ENCODE results near the gene KRT20.

The KRT20 gene

DNA sequence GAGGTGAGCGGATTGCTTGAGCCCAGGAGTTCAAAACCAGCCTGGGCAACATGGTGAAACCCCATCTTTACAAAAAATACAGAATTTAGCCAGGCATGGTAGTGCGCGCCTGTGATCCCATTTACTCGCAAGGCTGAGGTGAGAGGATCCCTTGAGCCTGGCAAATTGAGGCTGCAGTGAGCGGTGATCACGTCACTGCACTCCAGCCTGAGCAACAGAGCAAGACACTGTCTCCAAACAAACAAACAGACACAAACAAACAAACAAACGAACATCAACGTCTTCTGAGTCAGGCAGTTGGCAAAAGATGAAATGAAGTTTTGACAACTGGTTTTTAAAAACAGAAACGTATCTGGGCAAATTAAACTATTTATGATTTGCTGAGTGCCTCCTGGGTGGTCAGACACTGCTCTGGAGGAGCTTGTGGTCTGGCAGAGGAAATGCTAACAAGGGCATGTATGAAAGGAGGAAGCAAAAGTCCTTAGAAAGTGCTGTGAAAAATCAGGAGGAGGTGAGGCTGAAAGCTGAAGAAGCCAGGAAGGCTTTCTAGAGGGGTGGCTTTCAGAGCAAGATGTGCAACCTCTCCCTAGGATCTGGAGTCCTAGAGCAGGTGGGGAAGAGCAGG lies 10.2 kb upstream of the KRT20 start:
- Histone ChIP-seq H3K4me3 (ENCODE audit: low read length, poor library complexity, severe bottlenecking) (no peak overlapping the region), H2AFZ (ENCODE audit: low read length) (peak overlapping the region; percentile 39; the same call in 1 of the 2 replicates), H3K9me2 (replicated peaks; ENCODE audit: low read depth, low read length) (no peaks in the 10 kb centered on the region), H3K4me1 (ENCODE audit: insufficient read depth, low read length, poor library complexity, severe bottlenecking) (peaks cover 6% of the 10 kb centered on the region), H3K79me2 (ENCODE audit: insufficient read depth, low read length) (no peaks in the 10 kb centered on the region), H3K9ac (ENCODE audit: low read depth, low read length, poor library complexity, severe bottlenecking) (no peak overlapping the region), H3K9me3 (ENCODE audit: insufficient read depth, low read depth, low read length) (no peaks in the 10 kb centered on the region), H4K20me1 (ENCODE audit: insufficient read depth, low read length, poor library complexity, severe bottlenecking) (no peaks in the 10 kb centered on the region), H3K4me2 (ENCODE audit: low read depth, low read length, poor library complexity, severe bottlenecking) (no peak overlapping the region), H3K27me3 (ENCODE audit: insufficient read depth, low read length, poor library complexity, severe bottlenecking) (peaks cover 16% of the 10 kb centered on the region), H3K36me3 (ENCODE audit: insufficient read depth, low read length) (no peaks in the 10 kb centered on the region), H3F3A (ENCODE audit: low read depth) (no peaks in the 10 kb centered on the region)
- TF ChIP-seq EZH2phosphoT487 (IDR thresholded peaks at IDR 0.05; ENCODE audit: borderline replicate concordance), result no peak
- TF ChIP-seq, protein P1, sequence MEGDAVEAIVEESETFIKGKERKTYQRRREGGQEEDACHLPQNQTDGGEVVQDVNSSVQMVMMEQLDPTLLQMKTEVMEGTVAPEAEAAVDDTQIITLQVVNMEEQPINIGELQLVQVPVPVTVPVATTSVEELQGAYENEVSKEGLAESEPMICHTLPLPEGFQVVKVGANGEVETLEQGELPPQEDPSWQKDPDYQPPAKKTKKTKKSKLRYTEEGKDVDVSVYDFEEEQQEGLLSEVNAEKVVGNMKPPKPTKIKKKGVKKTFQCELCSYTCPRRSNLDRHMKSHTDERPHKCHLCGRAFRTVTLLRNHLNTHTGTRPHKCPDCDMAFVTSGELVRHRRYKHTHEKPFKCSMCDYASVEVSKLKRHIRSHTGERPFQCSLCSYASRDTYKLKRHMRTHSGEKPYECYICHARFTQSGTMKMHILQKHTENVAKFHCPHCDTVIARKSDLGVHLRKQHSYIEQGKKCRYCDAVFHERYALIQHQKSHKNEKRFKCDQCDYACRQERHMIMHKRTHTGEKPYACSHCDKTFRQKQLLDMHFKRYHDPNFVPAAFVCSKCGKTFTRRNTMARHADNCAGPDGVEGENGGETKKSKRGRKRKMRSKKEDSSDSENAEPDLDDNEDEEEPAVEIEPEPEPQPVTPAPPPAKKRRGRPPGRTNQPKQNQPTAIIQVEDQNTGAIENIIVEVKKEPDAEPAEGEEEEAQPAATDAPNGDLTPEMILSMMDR (conservative IDR thresholded peaks at IDR 0.05; ENCODE audit: low read length), result no peak

DNA sequence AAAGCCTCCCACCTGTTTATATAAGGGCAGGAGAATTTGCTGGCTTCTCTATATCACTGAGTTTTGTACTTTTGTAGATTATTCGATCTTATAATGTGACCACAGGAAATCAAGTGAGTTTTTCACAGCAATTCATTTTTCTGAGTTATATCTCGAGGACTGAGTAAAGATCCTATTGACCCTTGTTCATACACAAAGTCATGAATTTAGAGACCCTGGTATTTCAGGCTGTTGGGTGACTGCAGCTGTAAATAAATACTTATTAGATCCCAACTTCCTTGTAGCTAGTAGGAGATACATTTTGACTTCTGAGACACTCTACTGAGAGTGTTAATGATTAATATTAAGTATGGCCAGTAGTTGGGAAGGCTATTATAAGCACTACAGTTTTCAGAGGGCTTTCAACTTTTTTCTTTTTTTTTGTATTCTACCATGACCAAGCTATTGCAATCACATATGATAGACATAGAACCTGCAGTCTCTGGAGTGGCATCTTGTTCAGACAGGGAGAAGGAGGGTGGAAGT lies 3.2 kb upstream of the KRT20 start:
- Histone ChIP-seq H3K36me3 (ENCODE audit: insufficient read depth, low read length) (no peaks in the 10 kb centered on the region), H3F3A (ENCODE audit: low read depth) (no peaks in the 10 kb centered on the region), H3K4me1 (ENCODE audit: insufficient read depth, low read length, poor library complexity, severe bottlenecking) (no peaks in the 10 kb centered on the region), H3K4me2 (ENCODE audit: low read depth, low read length, poor library complexity, severe bottlenecking) (no peak overlapping the region), H4K20me1 (ENCODE audit: insufficient read depth, low read length, poor library complexity, severe bottlenecking) (no peaks in the 10 kb centered on the region), H3K9me2 (replicated peaks; ENCODE audit: low read depth, low read length) (no peaks in the 10 kb centered on the region), H3K4me3 (ENCODE audit: low read length, poor library complexity, severe bottlenecking) (no peak overlapping the region), H3K79me2 (ENCODE audit: insufficient read depth, low read length) (no peaks in the 10 kb centered on the region), H2AFZ (ENCODE audit: low read length) (no peak overlapping the region), H3K9ac (ENCODE audit: low read depth, low read length, poor library complexity, severe bottlenecking) (no peak overlapping the region), H3K9me3 (ENCODE audit: insufficient read depth, low read depth, low read length) (no peaks in the 10 kb centered on the region), H3K27me3 (ENCODE audit: insufficient read depth, low read length, poor library complexity, severe bottlenecking) (peaks cover 25% of the 10 kb centered on the region)
- TF ChIP-seq, protein P1 (conservative IDR thresholded peaks at IDR 0.05; ENCODE audit: low read length), result no peak
- no peak for TF ChIP-seq EZH2phosphoT487 (IDR thresholded peaks at IDR 0.05; ENCODE audit: borderline replicate concordance)

DNA sequence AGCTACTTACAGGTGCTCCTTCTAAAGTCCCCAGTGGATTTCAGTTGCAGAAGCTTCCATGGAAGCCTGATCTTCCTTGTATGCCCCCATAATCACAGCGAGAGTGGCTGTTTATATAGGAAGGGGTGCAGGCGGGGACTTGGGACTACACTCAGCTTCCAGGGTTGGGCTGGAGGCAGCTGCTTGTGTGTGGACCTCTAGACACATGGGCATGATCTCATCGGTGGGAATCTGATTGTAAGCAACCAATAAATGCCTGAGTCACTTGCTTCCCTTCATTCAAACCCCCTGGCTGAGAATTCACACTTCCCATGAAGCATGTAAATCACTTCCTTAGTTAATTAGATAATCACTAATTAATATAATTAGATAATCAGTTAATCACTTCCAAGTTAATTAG lies 1.0 kb upstream of the KRT20 start:
- no peak overlapping the region for H3K9ac ChIP-seq (ENCODE audit: low read depth, low read length, poor library complexity, severe bottlenecking)
- H3K9me2 ChIP-seq (replicated peaks; ENCODE audit: low read depth, low read length), result no peaks in the 10 kb centered on the region
- no peak overlapping the region for H3K4me3 ChIP-seq (ENCODE audit: low read length, poor library complexity, severe bottlenecking)
- H3K9me3 ChIP-seq (ENCODE audit: insufficient read depth, low read depth, low read length), result no peaks in the 10 kb centered on the region
- peaks cover 16% of the 10 kb centered on the region for H3K27me3 ChIP-seq (ENCODE audit: insufficient read depth, low read length, poor library complexity, severe bottlenecking)
- TF ChIP-seq EZH2phosphoT487 (IDR thresholded peaks at IDR 0.05; ENCODE audit: borderline replicate concordance), result no peak
- TF ChIP-seq, protein P1 (conservative IDR thresholded peaks at IDR 0.05; ENCODE audit: low read length), result no peak
- no peaks in the 10 kb centered on the region for H3K79me2 ChIP-seq (ENCODE audit: insufficient read depth, low read length)
- no peak overlapping the region for H3K4me2 ChIP-seq (ENCODE audit: low read depth, low read length, poor library complexity, severe bottlenecking)
- H3F3A ChIP-seq (ENCODE audit: low read depth), result no peaks in the 10 kb centered on the region
- H3K4me1 ChIP-seq (ENCODE audit: insufficient read depth, low read length, poor library complexity, severe bottlenecking), result no peaks in the 10 kb centered on the region
- H2AFZ ChIP-seq (ENCODE audit: low read length), result no peak overlapping the region
- no peaks in the 10 kb centered on the region for H3K36me3 ChIP-seq (ENCODE audit: insufficient read depth, low read length)
- no peaks in the 10 kb centered on the region for H4K20me1 ChIP-seq (ENCODE audit: insufficient read depth, low read length, poor library complexity, severe bottlenecking)
